Muscle layer of duodenum (tissue), 2 donors: ENCODE results near the gene NFIL3.
A peak's percentile ranks its signal among the peaks of the same experiment; 100 is the strongest.

Experiments used
- H3K27ac ChIP-seq: one replicate; pipeline ENCODE4 v1.7.0; 2013; ENCODE audit warnings: mild to moderate bottlenecking, low read length
- H3K27me3 ChIP-seq: one replicate; pipeline ENCODE4 v1.7.0; 2013; ENCODE audit warnings: low read depth, mild to moderate bottlenecking, control low read depth, low read length
- H3K36me3 ChIP-seq, 2 donors: one replicate each; pipeline ENCODE4 v1.7.0; 2013; ENCODE audit warnings: low read length in 2 of 2, control low read depth in 1 of 2, mild to moderate bottlenecking in 1 of 2; ENCODE audit not compliant: insufficient read depth in 2 of 2, control insufficient read depth in 1 of 2
- H3K4me1 ChIP-seq, 2 donors: one replicate each; pipeline ENCODE4 v1.7.0; 2013; ENCODE audit warnings: low read length in 2 of 2, mild to moderate bottlenecking in 2 of 2, control low read depth in 1 of 2, moderate library complexity in 1 of 2; ENCODE audit not compliant: insufficient read depth in 2 of 2, control insufficient read depth in 1 of 2
- H3K4me3 ChIP-seq, 2 donors: one replicate each; pipeline ENCODE4 v1.7.0; 2013; ENCODE audit warnings: low read length in 2 of 2, low read depth in 1 of 2, mild to moderate bottlenecking in 1 of 2
- H3K9me3 ChIP-seq, 2 donors: one replicate each; pipeline ENCODE4 v1.7.0; 2013; ENCODE audit warnings: low read length in 2 of 2, control low read depth in 1 of 2, mild to moderate bottlenecking in 1 of 2; ENCODE audit not compliant: control insufficient read depth in 1 of 2
- donor health status: healthy.

The NFIL3 gene

DNA sequence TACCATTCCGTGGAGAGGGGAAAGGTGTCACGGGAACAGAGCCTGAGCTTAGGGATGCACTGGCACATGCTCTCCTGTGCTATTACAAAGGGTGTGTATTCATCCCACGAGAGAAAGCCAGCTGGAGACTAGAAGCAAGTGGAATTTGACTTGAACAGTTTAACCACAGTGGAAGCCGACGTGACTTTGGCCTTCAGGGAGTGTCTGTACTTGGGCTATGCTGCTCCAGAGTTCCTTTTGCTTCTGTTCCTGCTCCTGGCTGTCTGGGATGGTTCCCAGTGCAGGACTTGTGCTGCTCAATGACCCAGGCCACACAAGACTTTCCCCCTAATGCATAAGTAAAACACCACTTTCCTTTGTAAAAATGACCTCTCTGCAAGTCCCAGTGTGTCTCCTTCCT, 7.9 kb upstream of the NFIL3 start:
- H3K27ac ChIP-seq = no peak overlapping the region
- no peaks in the 10 kb centered on the region for H3K4me1 ChIP-seq
- no peaks in the 10 kb centered on the region for H3K27me3 ChIP-seq
- no peak overlapping the region for H3K4me3 ChIP-seq
- no peaks in the 10 kb centered on the region for H3K36me3 ChIP-seq
- H3K9me3 ChIP-seq = no peaks in the 10 kb centered on the region

DNA sequence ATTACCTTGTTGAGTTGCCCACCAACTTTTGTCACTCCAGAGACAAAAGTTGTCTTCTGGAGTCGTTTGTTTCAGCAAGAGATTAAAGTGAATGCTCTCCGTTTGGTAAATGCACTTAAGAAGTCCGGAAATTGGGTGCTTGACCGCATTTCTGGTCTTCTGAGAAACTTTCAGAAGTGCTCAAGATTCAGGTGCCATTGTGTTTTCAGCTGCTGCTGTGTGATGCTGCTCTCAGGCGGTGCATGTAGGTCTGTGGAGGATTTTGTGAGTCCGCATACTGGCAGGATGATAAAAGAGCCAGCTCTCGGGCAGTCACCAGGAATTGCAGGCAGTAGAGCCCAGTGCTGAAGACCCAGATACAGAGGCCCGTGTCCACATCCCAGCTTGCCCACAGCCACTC, 5.9 kb upstream of the NFIL3 start:
- Histone ChIP-seq H3K27me3 (no peaks in the 10 kb centered on the region), H3K9me3 (no peaks in the 10 kb centered on the region), H3K36me3 (no peaks in the 10 kb centered on the region), H3K4me3 (no peak overlapping the region), H3K27ac (no peak overlapping the region), H3K4me1 (peaks cover 0 to 4% of the 10 kb centered on the region in 2 donors)

DNA sequence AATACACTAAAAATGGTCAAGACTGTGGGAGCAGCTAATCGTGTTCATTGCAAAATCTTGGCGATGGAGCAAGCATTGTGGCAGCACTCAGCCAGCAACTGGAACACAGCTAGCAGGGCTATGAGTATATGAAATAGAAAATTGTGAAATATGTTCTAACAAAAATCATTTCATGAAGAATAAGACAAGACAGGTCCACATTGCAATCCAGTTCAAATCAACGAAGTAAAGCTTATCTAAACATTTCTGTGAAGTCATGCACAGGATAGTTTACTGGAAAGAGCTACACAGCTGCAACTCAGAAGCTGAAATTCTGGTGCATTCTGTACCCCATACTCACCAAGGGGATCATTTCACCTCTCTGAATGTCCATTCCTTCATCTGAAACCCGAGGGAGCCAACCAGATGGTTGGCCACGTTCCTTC, 5.3 kb upstream of the NFIL3 start:
- Histone ChIP-seq H3K4me1 (peaks cover 0 to 4% of the 10 kb centered on the region in 2 donors), H3K27ac (no peak overlapping the region), H3K27me3 (no peaks in the 10 kb centered on the region), H3K36me3 (peaks cover 0 to 3% of the 10 kb centered on the region in 2 donors), H3K9me3 (no peaks in the 10 kb centered on the region), H3K4me3 (no peak overlapping the region)

DNA sequence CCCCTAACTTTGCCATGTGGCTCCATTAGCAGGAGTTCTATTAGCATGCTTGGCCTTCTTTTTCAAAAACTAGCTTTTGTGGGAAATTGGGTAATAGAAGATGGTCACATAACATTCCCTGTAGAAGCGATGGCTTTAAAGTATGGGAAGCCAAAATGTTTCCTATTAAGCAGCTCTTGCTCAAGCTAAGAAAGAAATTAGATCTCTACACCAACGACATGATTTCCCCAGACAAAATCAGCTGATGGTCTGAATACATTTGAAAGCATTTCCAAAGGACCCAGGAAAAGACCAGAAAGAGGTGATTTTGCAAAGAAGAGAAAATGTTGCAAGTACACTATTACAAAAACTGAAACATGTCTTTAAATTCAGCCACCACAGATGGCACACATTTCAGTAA, 4.8 kb upstream of the NFIL3 start:
- H3K27ac ChIP-seq = peak overlapping the region; percentile 32
- H3K4me3 ChIP-seq = no peak overlapping the region
- H3K4me1 ChIP-seq = peaks cover 0 to 4% of the 10 kb centered on the region in 2 donors

DNA sequence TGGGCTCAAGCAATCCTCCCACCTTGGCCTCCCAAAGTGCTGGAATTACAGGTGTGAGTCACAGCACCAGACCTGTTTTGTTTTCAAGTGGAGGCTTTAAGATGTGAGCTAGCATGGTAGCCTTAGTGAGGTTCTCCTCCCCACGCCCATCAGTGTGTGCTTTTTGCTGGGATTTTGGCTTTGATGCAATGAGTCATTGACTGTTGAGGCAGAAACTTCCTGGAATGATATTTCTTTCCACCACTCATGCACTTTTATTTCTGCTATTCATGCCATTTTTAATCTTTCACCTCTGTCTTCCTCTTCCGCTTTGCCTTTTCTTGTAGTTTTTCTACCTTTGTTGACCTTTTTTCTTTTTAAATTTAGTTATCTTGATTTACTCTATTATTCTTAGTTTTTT, 4.2 kb upstream of the NFIL3 start:
- Histone ChIP-seq H3K27me3 (no peaks in the 10 kb centered on the region), H3K9me3 (no peaks in the 10 kb centered on the region), H3K27ac (peak overlapping the region; percentile 32), H3K4me1 (peaks cover 0 to 4% of the 10 kb centered on the region in 2 donors), H3K4me3 (no peak overlapping the region), H3K36me3 (peaks cover 0 to 8% of the 10 kb centered on the region in 2 donors)

More for the DNA sequence above, 4.8 kb upstream of the NFIL3 start:
- H3K9me3 ChIP-seq = no peaks in the 10 kb centered on the region
- H3K36me3 ChIP-seq = peaks cover 0 to 4% of the 10 kb centered on the region in 2 donors
- H3K27me3 ChIP-seq = no peaks in the 10 kb centered on the region

DNA sequence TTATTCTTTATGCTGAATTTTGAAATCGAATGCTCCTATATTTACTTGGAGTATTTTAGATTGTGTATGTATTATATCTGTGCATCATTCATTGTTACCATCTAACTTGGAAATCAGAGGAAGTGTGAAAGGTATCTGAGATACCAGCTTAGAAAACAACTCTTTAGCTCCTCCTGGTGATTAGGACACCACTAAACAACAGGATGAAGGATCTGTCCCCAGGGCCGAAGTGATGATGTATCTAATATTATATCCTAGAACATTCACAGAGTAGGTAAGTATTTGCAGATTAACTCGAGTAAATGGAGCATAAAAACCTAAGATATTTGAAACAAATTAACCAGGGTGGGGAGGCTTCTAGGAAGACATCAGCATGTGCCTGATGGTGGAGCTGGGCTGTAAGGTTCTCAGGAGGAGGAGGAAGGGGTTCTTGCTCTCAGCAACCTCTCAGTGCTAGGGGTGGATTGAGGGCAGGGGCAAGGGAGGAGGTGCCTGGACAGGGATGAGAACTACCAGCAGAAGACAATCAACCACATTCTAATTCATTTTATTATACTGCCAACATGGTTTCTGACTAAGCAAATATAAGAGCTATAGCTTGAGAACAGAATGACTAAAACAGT, 2.6 kb upstream of the NFIL3 start:
- H3K36me3 ChIP-seq = peaks cover 0 to 19% of the 10 kb centered on the region in 2 donors
- H3K27me3 ChIP-seq = no peaks in the 10 kb centered on the region
- peak overlapping the region; percentile 12 for H3K27ac ChIP-seq
- no peaks in the 10 kb centered on the region for H3K9me3 ChIP-seq
- H3K4me1 ChIP-seq = peaks cover 0 to 4% of the 10 kb centered on the region in 2 donors
- no peak overlapping the region for H3K4me3 ChIP-seq

DNA sequence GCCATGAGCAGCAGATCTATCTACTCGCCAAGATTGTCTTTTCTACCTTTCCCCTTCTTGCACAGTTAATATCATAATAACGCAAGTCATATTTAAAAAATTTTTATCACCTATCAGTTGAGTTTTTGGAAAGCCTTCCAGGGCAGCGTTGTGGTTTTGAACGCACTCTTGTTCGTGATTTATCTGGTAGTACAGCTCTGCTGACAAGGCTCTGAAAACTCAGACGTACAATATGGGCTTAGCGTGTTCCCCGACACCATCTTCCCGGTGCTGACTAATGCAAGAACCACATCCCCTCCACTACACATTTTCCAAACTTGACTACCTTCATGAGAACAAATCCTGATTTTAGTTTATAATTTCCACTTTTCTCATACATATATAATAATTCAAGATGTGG, 1.6 kb upstream of the NFIL3 start:
- peaks cover 4 to 5% of the 10 kb centered on the region in 2 donors for H3K4me1 ChIP-seq
- peak overlapping the region; percentile 79 for H3K27ac ChIP-seq
- H3K4me3 ChIP-seq = peak overlapping the region; percentile 57 to 73
- no peaks in the 10 kb centered on the region for H3K27me3 ChIP-seq
- H3K36me3 ChIP-seq = peaks cover 0 to 22% of the 10 kb centered on the region in 2 donors
- H3K9me3 ChIP-seq = no peaks in the 10 kb centered on the region

DNA sequence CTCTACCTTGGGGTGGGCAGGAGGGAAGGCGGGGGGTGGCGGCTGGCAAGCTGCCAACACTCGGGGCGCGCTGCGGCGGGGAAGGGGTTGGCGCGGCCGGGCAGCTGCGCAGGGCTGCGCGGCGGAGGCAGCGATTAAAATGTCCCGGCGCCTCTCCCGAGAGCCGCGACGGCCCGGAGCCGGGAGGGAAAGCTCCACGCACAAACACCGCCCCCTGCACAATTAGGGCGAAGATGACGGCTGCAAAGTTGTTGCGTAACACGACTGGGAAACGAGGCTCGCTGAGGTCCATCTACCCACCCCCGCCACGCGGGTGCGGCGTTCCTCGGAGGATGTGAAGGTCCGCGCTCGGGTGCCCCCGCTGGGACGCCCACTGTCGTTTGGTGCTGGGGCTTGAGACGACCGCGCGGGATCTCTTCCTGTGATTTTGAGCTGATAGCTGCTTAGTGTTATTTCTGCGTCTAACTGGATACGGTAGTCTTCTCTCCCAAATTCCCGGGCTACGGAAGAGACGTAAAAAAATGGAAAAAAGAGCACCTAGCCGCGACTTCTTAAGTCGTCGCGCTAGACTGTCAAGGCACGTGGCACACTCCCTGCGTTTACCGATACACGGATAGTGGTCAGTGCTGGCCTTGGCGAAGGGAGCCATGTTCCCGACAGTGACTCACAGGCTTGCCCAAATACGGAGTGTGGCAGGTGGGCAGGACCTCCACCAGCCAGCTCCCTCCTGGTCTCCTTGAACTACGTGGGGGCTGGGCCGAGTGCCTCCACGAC, 958 bp upstream of the NFIL3 start:
- Histone ChIP-seq H3K27me3 (no peaks in the 10 kb centered on the region), H3K4me3 (peak overlapping the region; percentile 57 to 73), H3K4me1 (peaks cover 8% of the 10 kb centered on the region in 2 donors), H3K36me3 (peaks cover 0 to 25% of the 10 kb centered on the region in 2 donors), H3K27ac (peak overlapping the region; percentile 79), H3K9me3 (no peaks in the 10 kb centered on the region)

DNA sequence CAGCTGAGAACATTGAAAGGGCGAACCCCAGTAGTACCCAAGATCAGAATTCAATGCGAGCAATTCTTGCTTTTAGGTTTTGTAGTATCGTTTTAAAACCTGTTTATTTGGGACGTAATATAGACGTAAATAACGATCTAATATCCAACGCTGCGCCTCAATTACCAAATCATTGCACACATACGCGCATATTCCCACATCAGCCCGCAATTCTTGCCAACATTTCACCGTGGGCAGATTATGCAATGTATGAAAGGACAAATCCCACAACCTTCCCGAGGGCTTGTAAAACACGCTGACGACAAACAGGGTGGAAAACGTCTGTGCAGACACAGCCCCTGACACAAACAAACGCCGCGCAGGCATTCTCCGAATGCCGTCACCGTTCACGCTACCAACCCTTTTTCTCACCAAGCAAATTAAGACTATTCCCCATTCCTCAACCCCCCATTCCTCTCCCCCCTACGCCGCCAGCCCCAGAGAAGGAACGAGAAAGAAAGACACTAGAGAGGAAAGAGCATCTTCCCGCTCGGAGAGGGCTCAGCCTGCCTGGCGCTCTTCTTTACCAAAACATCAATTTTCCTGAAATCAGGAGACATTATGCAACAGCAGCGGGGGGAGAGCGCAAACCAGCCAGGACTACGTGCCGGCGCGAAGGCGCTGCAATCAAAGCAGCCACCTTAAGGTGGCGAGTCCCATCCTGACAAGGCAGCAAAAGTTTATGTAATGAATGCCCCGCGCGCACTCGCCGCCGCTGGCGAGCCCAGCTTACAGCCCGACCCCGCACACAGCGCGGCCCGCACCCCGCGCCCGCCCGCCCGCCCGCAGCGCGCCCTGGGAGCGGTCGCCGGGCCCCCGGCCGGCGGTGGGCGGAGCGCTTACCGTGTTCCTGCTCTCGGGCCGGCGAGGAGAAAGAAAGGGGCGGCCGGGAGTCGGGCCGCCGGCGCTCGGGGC, 597 bp downstream of the NFIL3 start:
- no peaks in the 10 kb centered on the region for H3K27me3 ChIP-seq
- peak overlapping the region; percentile 98 for H3K27ac ChIP-seq
- H3K4me3 ChIP-seq = peak overlapping the region; percentile 79 to 87
- H3K4me1 ChIP-seq = peaks cover 9 to 13% of the 10 kb centered on the region in 2 donors
- peaks cover 0 to 27% of the 10 kb centered on the region in 2 donors for H3K36me3 ChIP-seq
- no peaks in the 10 kb centered on the region for H3K9me3 ChIP-seq

DNA sequence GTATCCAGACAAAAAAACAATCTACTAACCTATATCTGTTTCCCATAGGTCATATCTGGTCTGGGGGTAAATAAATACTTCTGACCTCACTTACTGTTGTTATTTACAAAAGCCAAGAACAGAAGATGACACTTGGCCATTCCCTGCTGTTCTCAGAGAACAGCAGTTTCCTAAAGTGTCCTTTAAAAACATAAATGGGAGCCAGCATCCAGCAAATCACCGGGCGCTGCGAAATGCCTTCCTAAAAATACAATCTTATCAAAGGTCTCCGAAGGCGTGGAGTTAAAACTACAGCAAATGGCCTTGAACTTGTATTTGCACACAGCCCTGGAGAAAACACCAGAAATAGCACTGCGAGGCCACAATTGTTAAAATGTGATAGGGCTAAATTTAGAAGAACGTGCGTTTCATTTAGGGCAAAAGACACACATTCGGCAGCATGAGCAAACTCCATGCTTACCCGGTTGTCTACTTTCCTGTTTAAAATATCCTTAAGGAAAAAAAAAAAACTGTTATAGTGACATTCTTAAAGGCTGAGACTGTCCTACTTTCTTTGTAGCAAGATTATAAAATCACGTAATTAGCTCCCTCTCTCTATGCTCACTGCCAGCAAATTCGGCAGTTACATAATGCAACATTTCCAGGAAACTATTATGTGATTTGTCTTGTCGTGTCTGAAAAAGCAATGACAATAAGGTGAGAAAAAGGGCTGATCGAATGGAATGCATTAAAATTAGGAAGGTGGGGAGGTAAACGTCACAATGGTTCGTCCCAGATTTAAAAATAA, 1.5 kb downstream of the NFIL3 start:
- Histone ChIP-seq H3K27ac (peak overlapping the region; percentile 98), H3K9me3 (no peaks in the 10 kb centered on the region), H3K36me3 (peaks cover 0 to 27% of the 10 kb centered on the region in 2 donors), H3K27me3 (no peaks in the 10 kb centered on the region), H3K4me3 (peak overlapping the region; percentile 79 to 87), H3K4me1 (peaks cover 13 to 15% of the 10 kb centered on the region in 2 donors)
